NCI-H187 treated with DMSO at 0.1 percent for 48 hours (cell line): Measurements from ENCODE around the gene ACER3.
"Not testable (repeated sequence)": the region's sequence is repeated elsewhere in the genome, so short reads cannot be mapped to it uniquely, and the experiment has no call there.

Experiments used
- DNase-seq: peaks from one replicate; lab custom pipeline; 2025; lab: John Stamatoyannopoulos, UW

Gene ACER3

DNA sequence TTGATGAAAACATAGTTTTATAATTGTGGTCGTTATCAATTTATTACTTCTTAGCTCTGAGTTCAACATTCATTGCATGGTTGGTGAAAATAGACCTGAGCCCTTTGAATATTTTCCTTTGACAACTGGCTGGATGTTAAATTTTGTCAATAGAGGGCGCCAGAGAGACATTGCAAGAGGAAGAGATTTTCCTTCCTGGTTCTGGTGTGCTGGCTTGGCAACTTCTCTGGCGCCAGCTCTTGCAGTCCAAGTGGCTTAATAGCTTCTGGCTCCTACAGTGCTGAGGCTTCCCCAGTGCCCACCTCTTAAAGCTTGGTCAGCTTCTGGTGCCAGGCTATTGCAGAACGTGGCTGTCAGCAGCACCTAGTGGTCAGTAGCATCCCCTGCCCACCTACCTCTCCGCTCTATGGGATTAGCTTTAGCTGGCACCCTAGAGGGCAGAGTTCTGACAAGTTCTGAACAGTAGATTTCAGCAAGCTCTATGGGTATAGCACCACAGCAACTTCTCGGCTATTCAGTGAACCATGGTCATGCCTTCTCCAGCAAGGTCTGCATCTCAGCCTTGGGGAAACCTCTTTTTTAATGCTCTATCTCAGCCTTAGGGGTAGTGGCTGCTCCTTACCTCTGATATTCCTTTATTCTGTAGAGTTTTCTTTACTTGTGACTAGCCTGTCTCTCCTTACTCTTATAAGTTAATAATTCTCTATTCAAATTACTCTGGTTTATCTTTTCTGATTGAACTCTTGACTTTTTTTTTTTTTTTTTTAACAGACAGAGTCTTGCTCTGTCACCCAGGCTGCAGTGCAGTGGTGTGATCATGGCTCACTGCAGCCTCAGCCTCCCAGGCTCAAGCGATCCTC, 59.4 kb downstream of the ACER3 start:
- DNase-seq = peak; percentile 52

DNA sequence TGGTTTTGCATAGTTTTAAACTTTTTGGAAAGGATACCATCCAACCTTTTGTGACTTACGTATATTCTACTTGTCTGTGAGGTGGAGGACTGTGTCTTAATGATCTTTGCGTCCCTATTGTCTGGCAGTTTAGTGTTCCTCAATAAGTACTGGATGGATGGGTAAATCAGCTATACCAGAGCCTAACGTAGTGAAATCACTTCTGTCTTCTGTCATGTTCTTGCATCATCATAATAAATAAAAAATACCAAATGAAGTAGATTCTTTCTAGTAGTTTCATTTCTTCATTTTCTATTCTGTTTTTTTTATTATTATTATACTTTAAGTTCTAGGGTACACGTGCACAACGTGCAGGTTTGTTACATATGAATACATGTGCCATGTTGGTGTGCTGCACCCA, 66.4 kb downstream of the ACER3 start:
- no peak for DNase-seq

DNA sequence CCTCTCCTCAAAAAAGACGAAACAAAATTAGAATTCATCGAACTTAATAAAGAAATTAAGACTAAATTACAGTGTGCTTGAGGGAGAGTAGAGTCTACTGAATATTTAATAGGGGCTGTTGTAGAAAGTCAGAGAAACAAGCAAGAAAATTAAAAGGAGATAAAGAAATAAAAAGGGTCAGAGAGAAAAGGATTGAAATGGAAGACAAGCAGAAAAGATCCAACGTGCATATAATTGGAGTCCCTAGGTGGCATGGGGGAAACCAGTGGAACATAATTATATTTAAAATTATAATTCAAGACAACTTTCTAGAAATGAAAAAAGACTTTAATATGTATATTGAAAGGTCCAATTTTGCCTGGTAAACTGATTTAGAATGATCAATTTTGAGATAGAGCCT, 74.3 kb downstream of the ACER3 start:
- DNase-seq = no peak

DNA sequence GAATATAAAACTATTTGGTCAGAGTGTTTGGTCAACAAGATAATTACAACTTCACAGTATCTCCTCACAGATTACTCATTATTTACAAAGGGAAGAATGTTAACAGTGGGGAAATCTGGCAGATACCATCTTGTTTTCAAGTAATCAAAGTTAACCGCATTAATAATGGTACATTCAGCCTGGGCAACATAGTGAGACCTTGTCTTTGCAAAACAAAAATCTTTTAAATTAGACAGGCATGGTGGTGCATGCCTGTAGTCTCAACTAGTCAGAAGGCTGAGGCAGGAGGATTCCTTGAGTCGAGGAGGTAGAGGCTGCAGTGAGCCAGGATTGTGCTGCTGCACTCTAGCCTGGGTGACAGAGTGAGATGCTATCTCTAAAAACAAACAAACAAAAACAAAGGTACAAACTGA, 78.5 kb downstream of the ACER3 start:
- DNase-seq = no peak

DNA sequence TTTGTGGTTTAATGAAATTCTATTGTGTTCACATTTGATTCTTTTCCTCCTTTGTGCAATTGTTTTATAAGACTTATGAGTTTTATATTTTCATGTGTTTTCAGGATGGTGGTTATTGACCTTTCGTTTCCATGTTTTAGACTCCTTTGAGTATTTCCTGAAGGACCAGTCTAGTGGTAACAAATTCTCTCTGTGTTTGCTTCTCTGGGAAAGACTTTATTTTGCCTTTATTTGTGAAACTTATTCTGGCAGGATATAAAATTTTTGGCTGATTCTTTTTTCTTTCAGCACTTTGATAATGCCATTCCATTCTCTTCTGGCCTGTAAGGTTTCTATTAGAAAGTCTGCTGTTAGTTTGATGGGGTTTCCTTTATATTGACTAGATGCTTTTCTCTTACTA, 83.5 kb downstream of the ACER3 start:
- no peak for DNase-seq

DNA sequence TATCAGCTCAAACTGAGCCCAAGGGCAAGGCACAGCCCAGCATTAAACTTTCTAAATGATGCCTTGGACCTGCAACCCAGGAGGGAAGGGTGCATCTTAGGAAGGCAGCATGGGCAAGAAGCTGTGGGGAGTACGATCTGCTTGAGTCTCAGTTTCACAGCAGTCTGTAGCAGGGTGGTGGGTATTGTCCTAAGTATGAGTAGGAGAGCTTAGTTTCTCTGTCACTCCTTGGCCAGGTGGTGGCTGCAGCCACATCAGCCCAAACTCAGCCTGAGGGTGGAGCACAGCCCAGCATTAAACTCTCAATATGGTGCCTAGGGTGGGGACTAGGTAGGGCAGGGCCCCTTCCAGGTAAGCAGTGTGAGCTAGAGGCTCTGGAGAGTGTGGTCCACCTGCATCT, 85.5 kb downstream of the ACER3 start:
- no peak for DNase-seq

DNA sequence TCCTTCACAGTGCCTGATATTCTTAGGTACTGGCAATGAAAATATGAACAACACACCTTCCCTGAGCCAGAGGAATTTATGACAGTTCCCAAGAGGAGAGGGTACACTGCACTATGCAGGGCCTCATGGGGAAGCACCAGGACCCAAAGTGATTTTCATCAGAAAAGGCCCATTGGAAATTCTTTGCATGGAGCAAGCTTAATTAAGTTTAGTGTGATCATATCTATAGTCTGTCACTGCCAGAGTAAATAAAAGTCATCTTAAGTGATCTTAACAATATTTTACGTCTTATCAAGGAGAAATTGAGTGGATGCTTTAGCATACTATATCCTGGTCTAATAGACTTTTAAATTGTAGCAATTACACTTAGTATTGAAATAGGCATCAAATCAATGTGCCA, 86.5 kb downstream of the ACER3 start:
- no peak for DNase-seq

DNA sequence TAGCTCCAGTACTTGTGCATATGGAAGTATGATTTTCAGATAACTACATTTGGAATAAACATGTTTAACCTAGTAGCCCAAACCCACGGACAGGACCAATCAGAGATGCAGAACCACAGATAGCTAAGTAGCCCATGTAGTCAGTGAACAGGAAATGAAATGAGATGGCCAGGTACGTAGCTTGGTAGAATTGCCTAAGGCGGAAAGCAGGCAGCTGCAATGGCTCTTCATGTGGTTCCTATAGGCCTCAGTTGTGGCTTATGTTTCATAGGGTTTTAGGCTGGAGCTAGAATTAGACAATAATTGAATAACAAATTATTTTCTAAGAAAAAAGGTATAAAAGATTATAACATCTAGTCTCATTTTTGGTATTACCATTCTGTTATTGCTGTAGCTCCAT, 87.1 kb downstream of the ACER3 start:
- DNase-seq = no peak

DNA sequence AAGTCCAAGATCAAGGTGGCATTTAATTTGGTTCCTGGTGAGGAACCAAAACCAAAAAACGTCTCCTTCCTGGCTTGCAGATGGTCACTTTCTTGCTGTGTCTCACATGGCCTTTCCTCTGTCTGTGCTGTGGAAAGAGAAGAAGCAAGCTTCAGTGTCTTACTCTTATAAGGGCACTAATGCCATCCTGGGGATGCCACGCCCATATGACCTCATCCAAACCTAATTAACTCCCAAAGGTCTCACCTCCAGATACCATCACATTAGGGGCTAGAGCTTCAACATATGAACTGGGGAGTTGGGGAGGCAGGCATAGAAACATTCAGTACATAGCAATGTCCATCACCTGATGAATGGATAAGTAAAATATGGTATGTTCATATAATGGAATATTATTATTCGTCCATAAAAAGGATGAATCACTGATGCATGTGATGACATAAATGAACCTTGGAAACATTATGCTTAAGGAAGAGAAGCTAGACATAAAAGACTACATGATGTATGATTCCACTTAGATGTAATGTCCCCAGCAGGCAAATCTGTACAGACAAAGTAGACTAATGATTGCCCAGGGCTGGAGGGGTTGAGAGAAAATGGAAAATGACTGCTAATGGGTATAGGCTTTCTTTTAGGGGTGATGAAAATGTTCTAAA, 94.9 kb downstream of the ACER3 start:
- no peak for DNase-seq

DNA sequence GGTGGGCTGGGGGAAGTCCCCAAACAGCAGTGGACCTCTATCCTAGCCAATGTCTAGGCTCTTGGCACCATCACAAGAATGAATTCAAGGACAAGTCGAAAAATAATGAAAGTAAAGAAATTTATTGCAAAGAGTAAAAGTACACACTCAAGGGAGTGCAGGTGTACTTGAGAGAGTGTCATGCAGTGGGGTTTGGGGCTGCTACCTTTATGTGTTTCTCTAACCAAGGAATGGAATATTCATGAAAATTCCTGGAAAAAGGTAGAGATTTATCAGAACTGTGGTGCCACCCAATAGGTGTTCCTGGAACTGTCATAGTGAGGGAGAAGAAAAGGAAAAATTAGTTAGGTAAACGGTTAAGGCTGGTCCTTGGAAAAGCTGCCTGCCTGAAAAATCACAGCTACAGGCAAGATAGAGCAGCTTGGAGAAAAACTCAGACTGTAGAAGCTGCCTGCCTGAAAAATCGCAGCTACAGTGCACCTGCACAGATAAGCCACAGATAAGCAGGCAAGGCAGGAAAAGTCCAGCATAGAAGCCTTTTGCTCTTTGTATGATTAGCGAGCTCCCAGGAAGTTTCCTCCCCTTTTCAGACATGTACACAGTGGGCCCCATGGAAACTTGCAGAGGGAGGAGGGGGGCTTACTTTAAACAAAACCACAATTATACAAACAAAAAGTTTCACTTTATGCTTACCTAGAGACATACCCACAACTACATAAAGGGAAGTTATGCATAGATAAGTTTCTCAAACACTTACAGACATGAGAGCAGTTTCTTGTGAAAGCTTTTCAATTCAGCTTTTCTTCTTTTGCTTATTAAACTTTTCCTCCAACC, 102.1 kb downstream of the ACER3 start:
- no peak for DNase-seq

DNA sequence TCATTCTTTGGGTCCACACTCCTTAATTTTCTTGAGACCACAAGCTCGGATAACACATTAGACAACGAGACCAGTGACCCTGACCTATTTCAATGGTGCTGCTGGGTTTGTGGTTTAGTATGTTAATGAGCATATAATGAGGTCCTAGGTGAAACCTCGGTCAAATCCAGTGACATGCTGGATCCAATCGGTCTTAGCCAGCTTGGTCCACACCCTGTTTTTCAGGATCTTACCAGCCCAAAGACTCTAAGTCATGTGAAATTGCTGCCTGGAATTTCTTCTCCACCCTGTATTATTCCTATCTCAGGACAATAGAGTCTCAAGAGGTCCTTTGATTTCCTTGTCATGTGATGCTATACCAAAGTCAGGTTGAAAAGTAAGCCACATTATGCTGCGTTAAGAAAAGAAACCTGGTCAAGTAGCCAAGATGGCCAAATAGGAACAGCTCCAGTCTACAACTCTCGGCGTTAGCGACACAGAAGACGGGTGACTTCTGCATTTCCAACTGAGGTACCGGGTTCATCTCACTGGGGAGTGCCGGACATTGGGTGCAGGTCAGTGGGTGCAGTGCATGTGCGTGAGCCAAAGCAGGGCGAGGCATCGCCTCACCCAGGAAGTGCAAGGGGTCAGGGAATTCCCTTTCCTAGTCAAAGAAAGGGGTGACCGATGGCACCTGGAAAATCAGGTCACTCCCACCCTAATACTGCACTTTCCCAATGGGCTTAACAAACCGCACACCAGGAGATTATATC, 102.9 kb downstream of the ACER3 start:
- not testable (repeated sequence) for DNase-seq

DNA sequence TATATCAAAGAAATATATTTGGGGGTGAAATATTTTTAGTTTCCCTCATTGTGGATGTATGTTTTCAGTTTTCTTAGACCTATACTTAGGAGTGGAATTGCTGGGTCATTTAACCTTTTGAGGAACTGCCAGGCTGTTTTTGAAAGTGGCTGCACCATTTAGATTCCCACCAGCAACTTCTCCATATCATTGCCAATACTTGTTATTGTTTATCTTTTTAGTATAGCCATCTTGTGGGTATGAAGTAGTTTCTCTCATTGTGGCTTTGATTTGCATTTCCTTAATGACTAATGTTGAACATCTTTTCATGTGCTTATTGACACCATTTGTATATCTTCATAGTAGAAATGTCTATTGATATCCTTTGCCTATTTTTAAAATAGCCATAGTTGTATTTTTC, 111.3 kb downstream of the ACER3 start:
- no peak for DNase-seq

DNA sequence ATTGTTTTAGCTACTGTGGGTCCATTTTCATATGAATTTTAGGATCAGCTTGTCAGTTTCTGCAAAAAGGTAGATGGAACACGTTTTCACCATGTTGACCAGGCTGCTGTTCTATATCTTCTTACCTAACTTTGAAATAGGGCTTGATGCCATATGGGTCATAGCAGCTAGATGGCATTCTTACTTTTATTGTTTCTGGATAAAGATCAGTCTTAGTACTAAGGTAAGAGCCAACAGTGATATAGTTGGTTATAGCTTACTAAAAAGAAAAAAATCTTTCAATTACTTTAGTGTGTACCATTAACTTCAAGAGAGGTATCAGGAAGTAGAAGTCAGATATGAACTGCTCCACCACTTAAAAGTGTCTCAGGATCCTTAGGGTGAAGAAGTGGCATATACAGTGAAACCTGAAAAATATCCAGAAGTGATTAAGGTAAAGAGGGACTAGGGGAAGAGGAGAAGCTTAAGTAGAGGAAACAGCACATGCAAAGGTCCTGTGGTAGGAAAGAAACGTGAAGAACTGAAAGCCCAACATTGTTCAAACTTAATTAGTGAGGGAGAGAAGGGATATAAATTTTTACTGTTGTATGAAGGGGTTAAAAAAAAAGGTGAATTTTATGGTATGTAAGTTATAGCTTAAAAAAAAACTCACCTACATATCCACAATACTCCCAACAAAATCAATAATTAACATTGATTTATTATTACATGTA, 113.6 kb downstream of the ACER3 start:
- no peak for DNase-seq

DNA sequence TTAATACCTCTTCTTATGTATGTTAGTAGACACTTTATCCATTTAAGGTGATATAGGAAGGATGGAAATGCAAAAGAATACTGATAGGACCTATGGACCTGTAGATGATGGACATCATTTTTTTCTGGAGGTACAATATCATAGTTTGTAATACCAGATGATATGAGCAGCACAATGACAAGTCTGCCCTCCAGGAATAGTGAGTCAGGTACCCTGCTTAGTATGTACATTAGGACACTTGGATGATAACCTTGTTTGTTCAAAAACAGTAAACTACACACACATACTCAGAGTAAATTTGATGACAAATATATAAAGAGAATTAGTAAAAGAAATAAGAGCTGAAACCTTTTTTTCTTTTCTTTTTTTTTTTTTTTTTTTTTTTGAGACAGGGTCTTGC, 114.8 kb downstream of the ACER3 start:
- DNase-seq = no peak

DNA sequence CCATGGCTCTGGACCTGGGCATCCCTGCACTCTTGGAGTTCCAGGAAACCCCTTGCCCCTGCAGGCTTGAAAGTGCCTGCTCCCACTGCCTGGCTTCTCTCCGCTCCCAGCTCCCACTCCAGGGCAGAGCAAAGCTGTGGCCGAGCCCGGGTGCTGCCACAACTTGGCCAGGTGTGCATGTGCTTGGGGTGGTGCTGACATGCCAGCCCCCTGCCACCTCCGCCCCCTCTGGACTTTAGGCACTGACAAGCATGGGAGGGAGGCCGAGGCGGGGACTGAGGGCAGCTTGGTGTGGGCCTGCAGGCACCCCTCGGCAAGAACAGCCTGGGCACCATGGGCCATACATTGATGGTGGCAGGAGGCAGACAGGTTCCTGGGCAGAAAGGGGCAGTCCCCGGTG, 117.1 kb downstream of the ACER3 start:
- DNase-seq = no peak

DNA sequence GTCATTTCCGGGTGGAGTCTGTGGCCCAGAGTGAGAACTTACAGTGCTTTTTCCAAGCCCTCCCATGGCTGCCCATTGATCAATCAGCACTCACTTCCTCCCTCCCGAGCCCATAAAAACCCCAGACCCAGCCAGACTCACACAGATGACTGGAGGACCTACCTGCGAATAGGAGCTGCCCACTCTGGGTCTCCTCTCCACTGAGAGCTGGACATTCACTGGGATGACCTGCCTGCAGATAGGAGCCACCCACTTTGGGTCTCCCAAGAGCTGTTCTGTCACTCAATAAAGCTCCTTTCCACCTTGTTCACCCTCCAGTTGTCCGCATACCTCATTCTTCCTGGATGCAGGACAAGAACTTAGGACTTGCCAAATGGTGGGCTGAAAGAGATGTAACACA, 117.5 kb downstream of the ACER3 start:
- no peak for DNase-seq

DNA sequence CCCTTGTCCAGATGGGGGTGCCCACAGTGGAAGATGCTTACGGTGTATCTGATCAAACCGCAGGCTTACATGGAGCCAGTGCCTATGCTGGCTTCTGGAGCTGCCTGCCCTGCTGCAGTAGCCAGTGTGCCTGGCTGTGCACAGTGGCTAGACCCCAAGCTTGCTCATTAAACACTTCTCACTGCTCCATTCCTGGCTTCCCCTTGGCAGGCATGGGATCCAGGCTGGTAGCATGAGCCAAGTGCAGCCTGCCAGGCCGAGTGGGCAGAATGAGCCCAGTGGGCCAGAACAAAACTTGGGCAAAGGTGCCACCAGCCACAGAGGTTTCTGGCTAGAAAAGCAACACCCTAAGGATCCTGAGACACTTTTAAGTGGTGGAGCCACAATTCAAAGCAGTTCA, 118.1 kb downstream of the ACER3 start:
- no peak for DNase-seq

DNA sequence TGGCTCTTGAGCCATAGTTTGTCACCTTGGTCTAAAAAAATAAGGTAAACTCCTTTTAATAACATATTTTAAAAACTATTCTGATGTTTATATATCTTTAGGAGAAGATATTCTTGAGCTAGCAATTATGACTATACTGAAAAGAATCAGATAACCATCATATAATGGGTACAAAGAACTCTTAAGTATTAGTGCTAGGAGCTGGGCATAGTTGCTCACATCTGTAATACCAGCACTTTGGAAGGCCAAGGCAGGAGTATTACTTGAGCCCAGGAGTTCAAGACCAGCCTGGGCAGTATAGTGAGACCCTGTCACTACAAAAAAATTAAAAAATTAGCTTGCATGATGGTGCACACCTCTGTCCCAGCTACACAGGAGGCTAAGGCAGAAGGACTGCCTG, 119.5 kb downstream of the ACER3 start:
- DNase-seq = no peak

DNA sequence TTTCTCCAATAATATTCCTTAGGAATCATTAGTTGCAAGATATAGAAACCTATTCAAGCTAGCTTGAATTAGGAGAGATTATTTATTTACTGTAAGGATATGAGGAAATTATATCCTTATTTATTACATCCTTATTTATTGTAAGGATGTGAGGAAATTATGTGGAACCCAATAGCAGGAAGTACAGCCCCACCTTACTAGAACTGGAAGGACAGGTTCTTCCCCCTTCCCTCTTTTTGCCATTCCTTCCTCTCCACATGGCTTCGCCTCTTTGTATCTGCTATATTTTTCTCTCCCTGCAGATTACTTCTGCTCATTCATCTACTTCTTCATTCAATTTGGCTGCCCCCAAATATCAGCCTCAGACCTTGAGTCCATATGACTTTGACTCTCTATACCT, 124.0 kb downstream of the ACER3 start:
- no peak for DNase-seq

DNA sequence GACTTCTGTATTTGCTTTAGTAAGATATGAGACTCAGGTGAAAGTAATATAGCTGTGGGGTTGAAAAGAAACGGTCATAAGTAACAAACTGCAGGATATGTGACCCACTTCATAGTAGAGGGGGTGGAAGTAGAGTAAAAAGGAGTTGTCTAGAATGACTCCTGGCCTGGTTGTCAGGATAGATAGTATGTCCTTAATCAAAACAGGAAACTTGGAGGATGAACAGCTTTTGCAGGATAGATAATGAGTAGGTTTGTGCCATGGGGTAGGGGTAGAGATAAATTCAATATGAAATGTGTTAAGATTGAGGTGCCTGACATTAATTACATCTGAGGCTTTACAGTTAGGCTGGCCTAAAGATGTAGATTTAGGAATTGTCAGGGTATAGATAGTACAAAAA, 126.5 kb downstream of the ACER3 start:
- no peak for DNase-seq

DNA sequence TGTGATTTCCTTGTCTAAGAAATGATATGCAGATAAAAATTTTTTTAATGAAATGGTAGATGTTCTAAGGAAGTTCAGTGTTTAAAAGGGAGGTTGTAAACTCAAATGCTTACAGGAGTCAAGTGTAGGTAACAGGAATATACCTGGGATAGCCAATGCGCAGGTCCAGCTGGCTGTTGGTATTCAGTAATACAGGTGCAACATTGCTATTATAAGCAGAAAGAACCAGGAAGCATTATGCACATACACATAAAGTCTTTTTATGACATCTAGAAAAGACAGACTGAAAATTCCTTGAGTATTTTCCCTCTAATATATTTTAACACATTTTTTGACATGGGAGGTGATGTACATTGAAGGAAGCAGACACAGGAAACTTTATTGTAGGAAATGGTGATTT, 129.9 kb downstream of the ACER3 start:
- DNase-seq = no peak
